ENCODE results near the gene LRRN4. TPM values are rescaled to one million over a fixed set of nuclear protein-coding genes. Genes with fewer than 3 reads are reported as not detected.

Gene LRRN4
- total and polyA plus RNA-seq, 3 donors from 2014 or later = 0.08 to 3.1 (median 0.43) TPM

- H3K27me3 ChIP-seq = no peaks in the 10 kb centered on the region
- H3K27ac ChIP-seq = no peak overlapping the region
- H3K4me3 ChIP-seq = no peak overlapping the region
- no peak for DNase-seq
- no peaks in the 10 kb centered on the region for H3K4me1 ChIP-seq
- TF ChIP-seq POLR2A (IDR thresholded peaks at IDR 0.05) = no peak
- TF ChIP-seq, protein P1, sequence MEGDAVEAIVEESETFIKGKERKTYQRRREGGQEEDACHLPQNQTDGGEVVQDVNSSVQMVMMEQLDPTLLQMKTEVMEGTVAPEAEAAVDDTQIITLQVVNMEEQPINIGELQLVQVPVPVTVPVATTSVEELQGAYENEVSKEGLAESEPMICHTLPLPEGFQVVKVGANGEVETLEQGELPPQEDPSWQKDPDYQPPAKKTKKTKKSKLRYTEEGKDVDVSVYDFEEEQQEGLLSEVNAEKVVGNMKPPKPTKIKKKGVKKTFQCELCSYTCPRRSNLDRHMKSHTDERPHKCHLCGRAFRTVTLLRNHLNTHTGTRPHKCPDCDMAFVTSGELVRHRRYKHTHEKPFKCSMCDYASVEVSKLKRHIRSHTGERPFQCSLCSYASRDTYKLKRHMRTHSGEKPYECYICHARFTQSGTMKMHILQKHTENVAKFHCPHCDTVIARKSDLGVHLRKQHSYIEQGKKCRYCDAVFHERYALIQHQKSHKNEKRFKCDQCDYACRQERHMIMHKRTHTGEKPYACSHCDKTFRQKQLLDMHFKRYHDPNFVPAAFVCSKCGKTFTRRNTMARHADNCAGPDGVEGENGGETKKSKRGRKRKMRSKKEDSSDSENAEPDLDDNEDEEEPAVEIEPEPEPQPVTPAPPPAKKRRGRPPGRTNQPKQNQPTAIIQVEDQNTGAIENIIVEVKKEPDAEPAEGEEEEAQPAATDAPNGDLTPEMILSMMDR (IDR thresholded peaks at IDR 0.05) = no peak
- intact Hi-C loops (cut with DNase I; ENCODE audit: low total_unique reads) = no loop called here
- H3K36me3 ChIP-seq (ENCODE audit: low read depth, missing control alignments) = no peaks in the 10 kb centered on the region
- H3K9me3 ChIP-seq = no peaks in the 10 kb centered on the region
- WGBS, 2 donors = 86 to 88% methylated on average over 4 of the region's 4 CpGs
Measured at GRCh38 chr20:6067763-6068318, 14.0 kb upstream of the LRRN4 start.

GRCh38 chr20:6066582-6066981, 12.7 kb upstream of the LRRN4 start:
- Histone ChIP-seq H3K27ac (no peak overlapping the region), H3K36me3 (ENCODE audit: low read depth, missing control alignments) (no peaks in the 10 kb centered on the region)
- no peak for TF ChIP-seq POLR2A (IDR thresholded peaks at IDR 0.05)
- TF ChIP-seq, protein P1 (IDR thresholded peaks at IDR 0.05) = no peak

DNA sequence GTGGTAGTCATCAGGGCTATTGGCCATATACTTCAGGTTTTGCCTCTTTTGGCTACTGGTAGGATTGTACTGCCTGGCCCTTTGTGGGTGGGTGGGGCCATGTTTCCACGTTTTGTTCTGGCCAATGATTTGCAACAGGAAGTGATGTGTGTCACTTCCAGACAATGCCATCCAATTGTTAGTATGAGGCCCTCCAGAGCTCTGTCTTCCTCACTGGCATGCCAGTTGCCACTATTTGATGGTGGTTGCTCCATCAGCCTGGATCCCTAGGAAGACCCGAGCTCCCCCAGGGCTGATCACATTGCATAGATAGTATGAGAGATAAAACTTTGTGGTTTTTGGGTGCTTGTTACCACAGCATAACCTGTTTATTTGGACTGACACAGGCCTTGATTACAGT, 7.7 kb upstream of the LRRN4 start:
- no peaks in the 10 kb centered on the region for H3K9me3 ChIP-seq
- H3K4me1 ChIP-seq = no peaks in the 10 kb centered on the region
- no peak for TF ChIP-seq POLR2A (IDR thresholded peaks at IDR 0.05)
- TF ChIP-seq, protein P1 (IDR thresholded peaks at IDR 0.05) = no peak
- H3K4me3 ChIP-seq = no peak overlapping the region
- no peak for DNase-seq
- no peaks in the 10 kb centered on the region for H3K27me3 ChIP-seq
- H3K36me3 ChIP-seq (ENCODE audit: low read depth, missing control alignments) = no peaks in the 10 kb centered on the region
- intact Hi-C loops (cut with DNase I; ENCODE audit: low total_unique reads) = no loop called here
- no peak overlapping the region for H3K27ac ChIP-seq
- WGBS, 2 donors = 57 to 69% methylated on average over 2 of the region's 2 CpGs

More at GRCh38 chr20:6066582-6066981, 12.7 kb upstream of the LRRN4 start:
- Histone ChIP-seq H3K9me3 (no peaks in the 10 kb centered on the region), H3K4me3 (no peak overlapping the region), H3K27me3 (no peaks in the 10 kb centered on the region), H3K4me1 (no peaks in the 10 kb centered on the region)
- no peak for DNase-seq
- WGBS, 2 donors = 78 to 83% methylated on average over 3 of the region's 3 CpGs
- intact Hi-C loops (cut with DNase I; ENCODE audit: low total_unique reads) = no loop called here

- DNase-seq = no peak
- Histone ChIP-seq H3K36me3 (ENCODE audit: low read depth, missing control alignments) (no peaks in the 10 kb centered on the region), H3K4me1 (no peaks in the 10 kb centered on the region), H3K9me3 (no peaks in the 10 kb centered on the region), H3K27ac (no peak overlapping the region), H3K27me3 (no peaks in the 10 kb centered on the region), H3K4me3 (no peak overlapping the region)
- TF ChIP-seq, protein P1 (IDR thresholded peaks at IDR 0.05) = no peak
- intact Hi-C loops (cut with DNase I; ENCODE audit: low total_unique reads) = no loop called here
- 65 to 70% methylated on average over 6 of the region's 6 CpGs for WGBS, 2 donors
Measured at GRCh38 chr20:6060213-6060612, 6.4 kb upstream of the LRRN4 start.

DNA sequence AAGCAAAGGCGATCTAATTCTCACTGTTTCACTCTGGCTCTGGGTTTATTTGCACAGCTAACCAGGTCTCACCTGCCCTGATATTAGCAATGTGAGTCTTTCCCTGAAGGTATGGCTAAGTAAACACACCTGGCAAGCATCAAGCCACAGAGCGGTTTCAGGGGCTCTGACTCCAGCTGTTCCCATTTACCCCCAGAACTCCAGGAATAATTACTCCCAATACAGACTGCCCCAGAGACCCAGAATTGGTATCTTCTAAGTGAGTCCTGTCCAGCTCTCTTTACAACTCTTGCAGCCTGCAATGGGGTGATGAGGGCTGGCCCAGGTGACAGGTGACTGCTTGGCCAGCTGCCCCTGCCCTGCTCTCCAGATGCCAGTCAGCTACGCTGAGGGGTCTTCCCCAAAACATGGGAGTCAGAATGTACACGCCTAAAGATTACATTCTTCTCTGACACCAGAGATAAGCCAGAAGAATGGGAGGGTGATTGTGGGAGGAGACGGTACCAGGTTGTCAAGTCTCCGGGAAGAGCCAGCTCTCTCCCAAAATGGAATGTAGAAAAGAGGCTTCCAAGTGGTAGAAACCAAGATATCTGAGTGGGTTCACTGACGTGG, 4.9 kb upstream of the LRRN4 start:
- 51 to 57% methylated on average over 7 of the region's 7 CpGs for WGBS, 2 donors
- H3K27me3 ChIP-seq = no peaks in the 10 kb centered on the region
- no peak for DNase-seq
- no peaks in the 10 kb centered on the region for H3K36me3 ChIP-seq (ENCODE audit: low read depth, missing control alignments)
- H3K4me1 ChIP-seq = no peaks in the 10 kb centered on the region
- intact Hi-C loops (cut with DNase I; ENCODE audit: low total_unique reads) = no loop called here
- H3K4me3 ChIP-seq = no peak overlapping the region
- H3K27ac ChIP-seq = no peak overlapping the region
- no peaks in the 10 kb centered on the region for H3K9me3 ChIP-seq
- TF ChIP-seq, protein P1 (IDR thresholded peaks at IDR 0.05) = no peak
- TF ChIP-seq POLR2A (IDR thresholded peaks at IDR 0.05) = no peak

Measured in testis (tissue), 3 donors.